Spleen (tissue), 11 donors: ENCODE results near the gene FOXK1. TPM values are rescaled to one million over a fixed set of nuclear protein-coding genes. Genes with fewer than 3 reads are reported as not detected.
A peak's percentile ranks its signal among the peaks of the same experiment; 100 is the strongest.

ENCODE experiments used
- DNase-seq: peaks from one replicate; pipeline ENCODE4 v3.0.0-alpha.2; 2020
- H3K27ac ChIP-seq, 8 donors: fragments of 200-600 bp; sonication (generic) in 7 of 8; 1 replicate in 4 of 8; 2 replicates in 4 of 8; pipeline versions ENCODE4 v1.5.0 to v1.8.0; 2016 to 2021; ENCODE audit warnings: inconsistent platforms in 4 of 8, mild to moderate bottlenecking in 4 of 8, moderate library complexity in 1 of 8
- H3K27me3 ChIP-seq, 7 donors: fragments of 200-600 bp; sonication (generic) in 6 of 7; replicated peaks in 1 of 7; 1 replicate in 4 of 7; 2 replicates in 3 of 7; pipeline versions ENCODE4 v1.5.0 to v1.8.0; 2016 to 2021; ENCODE audit warnings: inconsistent platforms in 3 of 7, mild to moderate bottlenecking in 1 of 7
- H3K36me3 ChIP-seq, 6 donors: fragments of 200-600 bp; sonication (generic) in 5 of 6; 1 replicate in 4 of 6; 2 replicates in 2 of 6; pipeline versions ENCODE4 v1.5.0 to v1.8.0; 2016 to 2021; ENCODE audit warnings: inconsistent platforms in 2 of 6
- H3K4me1 ChIP-seq, 6 donors: fragments of 200-600 bp; sonication (generic) in 5 of 6; 1 replicate in 3 of 6; 2 replicates in 3 of 6; pipeline versions ENCODE4 v1.5.0 to v1.8.0; 2016 to 2021; ENCODE audit warnings: inconsistent platforms in 3 of 6
- H3K4me3 ChIP-seq, 8 donors: fragments of 200-600 bp; sonication (generic) in 7 of 8; 1 replicate in 4 of 8; 2 replicates in 4 of 8; pipeline versions ENCODE4 v1.5.0 to v1.8.0; 2016 to 2021; ENCODE audit warnings: inconsistent platforms in 4 of 8, mild to moderate bottlenecking in 4 of 8, moderate library complexity in 2 of 8
- H3K9me3 ChIP-seq, 8 donors: fragments of 200-600 bp; sonication (generic) in 7 of 8; 1 replicate in 4 of 8; 2 replicates in 4 of 8; pipeline versions ENCODE4 v1.5.0 to v1.8.0; 2016 to 2021; ENCODE audit warnings: inconsistent platforms in 4 of 8
- CTCF ChIP-seq, 11 experiments: fragments of 200-600 bp in 7 of 11; fragments of 450-650 bp in 4 of 11; sonication (generic) in 4 of 11; IDR thresholded peaks in 8 of 11; conservative IDR thresholded peaks in 3 of 11; 1 replicate in 7 of 11; 2 replicates in 4 of 11; pipeline versions ENCODE4 v1.4.0 to v1.8.0; 2016 to 2021; ENCODE audit warnings: antibody characterized with exemption in 11 of 11, inconsistent platforms in 4 of 11, mild to moderate bottlenecking in 1 of 11
- POLR2A ChIP-seq, 3 donors: fragments of 450-650 bp; IDR thresholded peaks; one replicate each; pipeline ENCODE4 v1.5.1; 2017; ENCODE audit warnings: antibody characterized with exemption in 3 of 3, mild to moderate bottlenecking in 1 of 3
- POLR2AphosphoS5 ChIP-seq, 3 donors: sonication (generic); formaldehyde crosslinking; IDR thresholded peaks; one replicate each; pipeline ENCODE4 v1.5.1; 2017; ENCODE audit warnings: antibody characterized with exemption in 3 of 3
- WGBS, 5 donors: extraction: QIAGEN DNeasy Blood & Tissue Kit in 3 of 5; methylation state at CpG; one replicate each; pipeline versions ENCODE4 v1.1.5 to v1.1.7; 2013 to 2018; 5-methylcytosine and 5-hydroxymethylcytosine counted together
- intact Hi-C: fragments of 100-400 bp; cut with DNase I; formaldehyde crosslinking; loops from one replicate; pipeline ENCODE4 v1.15.0; 2023; ENCODE audit warnings: low total_unique reads
- polyA plus RNA-seq, 3 donors: library from polyadenylated mRNA; stranded (reverse); fragments of 200-250 nt; gene quantifications; one replicate each; pipeline ENCODE4 v1.2.1, GENCODE V29; 2013
- total RNA-seq, 7 donors: library from RNA; depleted of rRNA in 3 of 7; stranded (reverse); fragments of >200 nt in 3 of 7; fragmentation: NEBNext Ultra II Directional in 4 of 7; extraction: Animal tissue kit (Norgen Biotek cat#: 25700) in 4 of 7; gene quantifications; one replicate each; pipeline versions ENCODE4 v1.1.0 to v1.2.1, GENCODE V29; 2016 to 2021
- donor health status: healthy with polysubstance abuse.
- donor health status: DM: no; HTN: no; CAD: no; lungs with moderate emphysema.
- donor health status: DM: no; HTN: no; CAD: no.
- donor health status: Bipolar disorder and iron deficiency.
- donor health status: healthy.
- donor health status: DM: no; HTN: no; CAD: no.
- donor health status: DM: yes; HTN: yes; CAD: no.

FOXK1 gene
- total and polyA plus RNA-seq, 10 donors = 2.6 to 46.0 (median 34.8) TPM

- peak; percentile 57 for DNase-seq
- no peak overlapping the region for H3K27ac ChIP-seq
- H3K36me3 ChIP-seq = no peaks in the 10 kb centered on the region
- H3K9me3 ChIP-seq = no peaks in the 10 kb centered on the region
- no peak for TF ChIP-seq POLR2A (IDR thresholded peaks at IDR 0.05)
- no peak for TF ChIP-seq POLR2AphosphoS5 (IDR thresholded peaks at IDR 0.05)
- no peak for TF ChIP-seq CTCF (IDR thresholded peaks at IDR 0.05 in 8 of 11, conservative IDR thresholded peaks at IDR 0.05 in 3 of 11)
- peaks cover 0 to 28% (median 0%) of the 10 kb centered on the region in 7 donors for H3K27me3 ChIP-seq
- intact Hi-C loops = no loop called here
- no peak overlapping the region for H3K4me3 ChIP-seq
- 79 to 88% (median 87%) methylated on average over 17 to 41 of the region's 41 CpGs for WGBS, 5 donors
- peaks cover 0 to under 1% (median 0%) of the 10 kb centered on the region in 6 donors for H3K4me1 ChIP-seq
These were observed 121.5 kb downstream of the FOXK1 start for GRCh38 chr7:4803397-4804241.

GRCh38 chr7:4805110-4805983, 123.3 kb downstream of the FOXK1 start:
- peak; percentile 74 for DNase-seq
- intact Hi-C loops = no loop called here
- peaks cover 0 to 15% (median 10%) of the 10 kb centered on the region in 6 donors for H3K4me1 ChIP-seq
- no peak overlapping the region for H3K4me3 ChIP-seq
- no peaks in the 10 kb centered on the region for H3K9me3 ChIP-seq
- no peak for TF ChIP-seq CTCF (IDR thresholded peaks at IDR 0.05 in 8 of 11, conservative IDR thresholded peaks at IDR 0.05 in 3 of 11)
- TF ChIP-seq POLR2A (IDR thresholded peaks at IDR 0.05) = no peak
- TF ChIP-seq POLR2AphosphoS5 (IDR thresholded peaks at IDR 0.05) = no peak
- H3K36me3 ChIP-seq = no peaks in the 10 kb centered on the region
- 78 to 86% (median 81%) methylated on average over 26 to 29 of the region's 29 CpGs for whole genome bisulfite sequencing, 5 donors
- H3K27ac ChIP-seq = no peak overlapping the region
- H3K27me3 ChIP-seq = peaks cover 0 to 45% (median 11%) of the 10 kb centered on the region in 7 donors

- WGBS, 5 donors = 63 to 81% (median 74%) methylated on average over 8 of the region's 8 CpGs
- TF ChIP-seq CTCF (IDR thresholded peaks at IDR 0.05 in 8 of 11, conservative IDR thresholded peaks at IDR 0.05 in 3 of 11) = no peak
- H3K27ac ChIP-seq = no peak overlapping the region
These were observed 123.8 kb downstream of the FOXK1 start for GRCh38 chr7:4805984-4806300.

More at GRCh38 chr7:4805984-4806300, 123.8 kb downstream of the FOXK1 start:
- H3K36me3 ChIP-seq = no peaks in the 10 kb centered on the region
- intact Hi-C loops = no loop called here
- H3K4me3 ChIP-seq = no peak overlapping the region
- no peak for DNase-seq
- no peaks in the 10 kb centered on the region for H3K9me3 ChIP-seq
- H3K4me1 ChIP-seq = peaks cover 0 to 17% (median 10%) of the 10 kb centered on the region in 6 donors
- H3K27me3 ChIP-seq = peaks cover 0 to 51% (median 11%) of the 10 kb centered on the region in 7 donors
